ENCODE data around the gene TMEM120B. TPM values are rescaled to one million over a fixed set of nuclear protein-coding genes. Genes with fewer than 3 reads are reported as not detected.
"Not testable (repeated sequence)": the region's sequence is repeated elsewhere in the genome, so short reads cannot be mapped to it uniquely, and the experiment has no call there.

Gene TMEM120B
- total RNA-seq, 2 experiments from 2014 or later: 17.3 TPM

- ChIA-PET CTCF (no interaction called here), POLR2A (no interaction called here)
Observed at GRCh38 chr12:121723200-121723599, 10.6 kb downstream of the TMEM120B start.

DNA sequence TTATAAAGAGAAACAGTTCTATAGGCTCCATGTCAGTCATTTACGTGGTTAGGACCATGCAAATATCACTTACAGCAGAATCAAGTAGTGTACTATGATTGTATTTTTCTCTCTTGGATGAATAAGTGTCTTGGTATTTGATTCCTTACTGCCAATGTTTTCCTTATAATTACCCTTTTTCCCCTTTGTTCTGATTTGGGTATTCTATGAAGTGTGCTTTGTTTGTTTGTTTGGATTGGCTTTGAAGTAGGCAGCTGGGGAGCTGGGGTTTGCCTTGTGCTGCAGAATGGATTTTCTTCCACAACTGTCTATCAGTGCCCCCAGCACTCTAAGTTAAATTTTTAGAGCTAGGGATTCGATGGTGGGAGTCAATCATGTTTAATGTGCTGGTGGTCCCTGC, 12.4 kb downstream of the TMEM120B start:
- CTCF ChIA-PET: no interaction called here
- POLR2A ChIA-PET: no interaction called here

- ChIA-PET POLR2A (no interaction called here), CTCF (no interaction called here)
Observed at GRCh38 chr12:121725423-121725822, 12.9 kb downstream of the TMEM120B start.

- ChIA-PET POLR2A (no interaction called here), CTCF (interaction anchor here (1.5 kb wide), 1 partner anchor 65 kb away, joined by 3 read pairs; no protein-coding TSS in a partner anchor)
Observed at GRCh38 chr12:121729021-121729420, 16.5 kb downstream of the TMEM120B start.

DNA sequence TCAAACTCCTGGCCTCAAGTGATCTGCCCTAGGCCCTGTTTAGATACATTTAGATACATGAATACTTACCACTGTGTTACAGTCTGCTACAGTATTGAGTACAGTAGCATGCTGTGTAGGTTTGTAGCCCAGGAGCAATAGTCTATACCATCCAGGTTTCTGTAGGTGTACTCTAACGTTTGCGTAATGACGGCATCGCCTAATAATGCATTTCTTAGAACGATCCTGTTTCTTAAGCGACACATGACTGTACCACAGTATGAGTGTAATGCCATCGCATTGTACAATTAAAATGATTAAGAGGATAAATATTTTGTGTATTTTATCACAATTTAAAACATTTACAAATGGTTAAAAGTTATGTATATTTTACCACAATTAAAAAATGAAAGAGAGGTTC, 18.9 kb downstream of the TMEM120B start:
- CTCF ChIA-PET: no interaction called here
- POLR2A ChIA-PET: no interaction called here

DNA sequence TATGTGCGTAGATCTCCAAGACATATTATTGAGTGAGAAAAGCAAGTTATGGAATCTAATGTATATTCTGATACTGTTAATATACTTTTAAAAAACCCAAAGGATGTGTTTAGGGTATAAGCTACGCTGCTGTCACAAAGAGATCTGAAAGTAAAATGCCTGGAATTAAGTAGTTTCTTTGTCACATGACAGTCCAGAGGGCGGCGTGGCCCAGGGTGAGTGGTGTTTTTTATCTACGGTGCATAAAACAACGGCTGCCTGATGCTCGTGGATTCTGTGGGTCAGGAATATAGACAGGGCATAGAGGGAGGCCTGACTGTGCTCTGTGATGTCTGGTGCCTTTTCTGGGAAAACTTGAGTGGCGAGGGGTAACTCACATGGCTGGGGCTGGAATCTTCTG, 21.3 kb downstream of the TMEM120B start:
- POLR2A ChIA-PET: no interaction called here
- CTCF ChIA-PET: no interaction called here

- POLR2A ChIA-PET: interaction anchor here (0.7 kb wide), 1 partner anchor 433 kb away, joined by 4 read pairs; no protein-coding TSS in a partner anchor
- CTCF ChIA-PET: no interaction called here
Observed at GRCh38 chr12:121738340-121738858, 25.8 kb downstream of the TMEM120B start.

- ChIA-PET CTCF (interaction anchor here (1.4 kb wide), 1 partner anchor 20 kb away, joined by 3 read pairs; no protein-coding TSS in a partner anchor), POLR2A (no interaction called here)
Observed at GRCh38 chr12:121740847-121741246, 28.3 kb downstream of the TMEM120B start.

DNA sequence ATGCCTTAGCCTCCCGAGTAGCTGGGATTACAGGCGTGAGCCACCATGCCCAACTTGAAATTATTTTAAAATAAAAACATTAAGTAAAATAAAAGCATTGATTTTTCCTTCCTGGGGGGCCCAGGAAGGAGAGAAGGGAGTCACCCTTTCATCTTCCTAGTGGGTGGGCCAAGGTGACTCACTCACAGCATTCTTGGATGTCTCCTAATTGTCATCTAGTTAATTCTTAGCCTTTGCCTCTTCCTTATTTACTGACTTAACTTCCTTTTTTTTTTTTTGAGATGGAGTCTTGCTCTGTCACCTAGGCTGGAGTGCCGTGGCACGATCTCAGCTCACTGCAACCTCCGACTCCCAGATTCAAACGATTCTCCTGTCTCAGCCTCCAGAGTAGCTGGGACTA, 29.2 kb downstream of the TMEM120B start:
- ChIA-PET CTCF (interaction anchor here (1.4 kb wide), 1 partner anchor 21 kb away, joined by 3 read pairs; no protein-coding TSS in a partner anchor), POLR2A (no interaction called here)

DNA sequence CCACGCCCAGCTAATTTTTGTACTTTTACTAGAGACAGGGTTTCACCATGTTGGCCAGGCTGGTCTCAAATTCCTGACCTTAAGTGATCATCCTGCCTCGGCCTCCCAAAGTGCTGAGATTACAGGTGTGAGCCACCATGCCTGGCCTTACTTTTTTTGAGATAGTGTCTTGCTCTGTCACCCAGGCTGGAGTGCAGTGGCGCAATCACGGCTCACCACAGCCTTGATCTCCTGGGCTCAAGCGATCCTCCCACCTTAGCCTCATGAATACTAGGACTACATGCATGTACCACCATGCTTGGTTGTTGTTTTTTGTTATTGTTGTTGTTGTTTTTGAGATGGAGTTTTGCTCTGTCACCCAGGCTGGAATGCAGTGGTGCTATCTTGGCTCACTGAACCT, 33.0 kb downstream of the TMEM120B start:
- CTCF ChIA-PET: not testable (repeated sequence)

DNA sequence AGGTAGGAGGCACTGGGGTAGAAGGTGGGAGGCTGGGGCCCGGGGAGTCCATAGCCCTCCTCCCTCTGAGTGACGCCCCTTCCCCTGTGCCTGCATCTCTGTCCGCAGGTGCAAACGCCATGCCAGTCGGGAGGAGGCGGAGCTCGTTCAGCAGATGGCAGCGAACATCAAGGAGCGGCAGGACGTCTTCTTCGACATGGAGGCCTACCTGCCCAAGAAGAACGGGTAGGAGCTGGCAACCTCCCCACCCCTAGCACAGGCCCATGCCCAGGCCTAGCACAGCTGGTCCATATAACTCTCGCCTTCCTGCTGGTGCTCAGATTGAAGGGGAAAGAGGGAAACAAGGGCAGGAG, 35.6 kb downstream of the TMEM120B start:
- CTCF ChIA-PET: interaction anchor here (1.0 kb wide), 1 partner anchor 27 kb away, joined by 3 read pairs; no protein-coding TSS in a partner anchor
- POLR2A ChIA-PET: no interaction called here

More for the DNA sequence above, 33.0 kb downstream of the TMEM120B start:
- POLR2A ChIA-PET: not testable (repeated sequence)

DNA sequence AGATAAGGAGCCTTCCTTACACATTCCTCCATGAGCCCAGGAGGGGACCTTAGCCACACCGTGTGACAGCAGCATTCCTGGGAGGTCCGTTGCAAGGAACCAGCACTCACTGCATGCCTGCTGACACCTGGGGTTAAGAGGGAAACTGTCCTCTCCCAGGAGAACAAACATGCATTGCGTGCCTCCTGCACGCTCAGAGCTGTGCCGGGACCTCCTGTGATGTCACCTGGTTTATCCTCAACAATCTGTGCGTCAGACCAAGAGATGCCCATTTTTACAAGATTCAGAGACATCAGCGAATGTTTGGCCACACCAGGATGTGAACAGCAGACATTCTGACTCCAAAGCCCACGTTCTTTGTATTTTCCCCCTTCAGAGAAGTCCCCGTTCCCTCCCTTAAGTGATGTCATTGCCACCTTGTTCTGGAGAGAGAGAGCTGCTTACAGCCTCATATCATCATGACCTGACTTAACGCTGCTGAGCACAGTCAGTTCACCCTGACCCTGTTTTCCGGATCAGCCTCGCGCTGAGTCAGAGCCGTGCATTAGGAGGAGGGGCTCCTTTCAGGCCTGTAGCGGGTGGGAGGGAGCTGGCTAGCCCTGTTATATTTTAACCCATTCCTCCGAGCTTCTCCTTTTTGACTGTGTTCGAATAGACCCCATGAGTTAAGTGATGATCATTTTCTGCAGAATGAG, 36.2 kb downstream of the TMEM120B start:
- POLR2A ChIA-PET: interaction anchor here (0.6 to 1.0 kb wide), 2 partner anchors 35 to 1759 kb away, joined by 3 read pairs; no protein-coding TSS in a partner anchor
- CTCF ChIA-PET: interaction anchor here (0.6 to 1.0 kb wide), 3 partner anchors 24 to 386 kb away, joined by 3 read pairs; no protein-coding TSS in a partner anchor

GRCh38 chr12:121749267-121749666, 36.7 kb downstream of the TMEM120B start:
- CTCF ChIA-PET: interaction anchor here (0.6 to 1.0 kb wide), 3 partner anchors 24 to 387 kb away, joined by 3 read pairs; no protein-coding TSS in a partner anchor
- POLR2A ChIA-PET: interaction anchor here (1.0 kb wide), 1 partner anchor 36 kb away, joined by 3 read pairs; no protein-coding TSS in a partner anchor

DNA sequence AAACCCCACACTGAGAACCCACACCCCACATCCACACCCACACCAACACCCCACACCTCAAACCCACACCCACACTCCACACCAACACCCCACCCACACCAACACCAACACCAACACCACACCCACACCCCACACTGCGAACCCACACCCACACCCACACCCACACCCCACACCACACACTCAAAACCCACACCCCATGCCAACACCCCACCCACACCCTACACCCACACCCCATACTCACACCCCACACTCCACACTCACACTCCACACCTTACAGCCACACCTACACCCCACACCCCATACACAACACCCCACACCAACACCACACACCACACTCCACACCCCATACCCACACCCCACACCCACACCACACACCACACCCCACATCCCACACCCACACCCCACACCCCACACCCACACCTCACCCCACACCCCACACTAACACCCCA, 38.0 kb downstream of the TMEM120B start:
- POLR2A ChIA-PET: no interaction called here
- CTCF ChIA-PET: no interaction called here

DNA sequence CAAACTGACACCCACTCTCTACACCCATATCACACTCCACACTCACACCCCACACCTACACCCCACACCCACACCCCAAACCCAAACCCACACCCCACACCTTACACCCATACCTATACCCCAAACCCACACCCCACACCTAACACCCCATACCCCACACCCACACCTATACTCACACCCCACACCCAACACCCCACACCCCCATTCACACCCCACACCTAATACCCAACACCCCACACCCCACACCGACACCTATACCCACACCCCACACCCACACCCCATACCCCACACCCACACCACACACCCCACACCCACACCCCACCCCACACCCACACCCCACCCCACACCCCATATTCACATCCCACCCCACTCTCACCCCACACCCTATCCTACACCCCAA, 38.5 kb downstream of the TMEM120B start:
- POLR2A ChIA-PET: no interaction called here
- CTCF ChIA-PET: interaction anchor here (0.6 kb wide), 1 partner anchor 205 kb away, joined by 3 read pairs; no protein-coding TSS in a partner anchor

DNA sequence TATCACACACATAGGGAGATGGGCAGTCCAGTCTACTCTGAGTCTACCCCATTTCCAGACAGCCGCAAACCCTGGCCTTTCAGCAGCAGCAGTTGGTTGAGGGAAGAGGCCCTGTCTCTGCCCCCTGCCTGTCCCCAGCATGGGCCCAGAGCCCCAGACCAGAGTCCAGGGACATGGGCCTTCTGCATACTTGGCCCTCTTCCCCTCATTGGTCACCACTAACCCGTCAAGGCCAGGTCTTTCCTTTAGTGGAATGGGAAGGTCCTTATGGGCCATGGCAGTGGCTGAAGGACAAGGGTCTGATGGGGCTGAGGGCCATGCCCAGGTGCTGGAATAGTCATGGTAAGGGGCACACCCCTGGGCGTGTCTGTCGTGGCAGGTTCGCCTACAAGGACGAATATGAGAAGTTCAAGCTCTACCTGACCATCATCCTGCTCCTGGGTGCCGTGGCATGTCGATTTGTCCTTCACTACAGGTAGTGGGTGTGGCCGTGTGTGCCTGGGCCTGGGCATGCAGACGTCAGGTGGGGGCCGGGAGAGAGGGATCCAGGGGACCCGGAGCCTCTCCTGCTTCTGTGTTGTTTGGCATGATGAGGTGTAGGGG, 39.3 kb downstream of the TMEM120B start:
- POLR2A ChIA-PET: no interaction called here
- CTCF ChIA-PET: no interaction called here

- ChIA-PET POLR2A (no interaction called here), CTCF (no interaction called here)
Observed at GRCh38 chr12:121753844-121754264, 41.3 kb downstream of the TMEM120B start.

DNA sequence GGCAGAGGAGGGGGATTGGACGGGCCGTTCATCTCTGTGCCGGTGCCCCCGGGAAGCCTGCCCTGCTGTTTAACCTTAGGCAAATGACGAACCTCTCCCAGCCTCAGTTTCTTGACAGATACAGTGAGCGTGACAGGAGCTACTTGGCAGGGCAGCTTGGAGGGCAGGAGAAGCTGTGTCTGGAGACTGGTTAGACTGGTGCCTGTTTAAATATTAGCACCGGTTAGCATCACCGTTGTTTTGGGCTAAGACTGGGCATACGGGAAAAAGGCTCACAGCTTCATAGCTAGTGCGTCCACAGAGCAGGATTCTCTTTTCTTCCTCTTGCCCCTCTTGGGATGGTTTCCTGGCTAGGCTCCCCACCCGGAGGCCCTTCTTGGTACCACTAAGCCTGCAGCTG, 42.3 kb downstream of the TMEM120B start:
- ChIA-PET CTCF (no interaction called here), POLR2A (no interaction called here)

GRCh38 chr12:121755591-121755990, 43.0 kb downstream of the TMEM120B start:
- ChIA-PET CTCF (no interaction called here), POLR2A (no interaction called here)

DNA sequence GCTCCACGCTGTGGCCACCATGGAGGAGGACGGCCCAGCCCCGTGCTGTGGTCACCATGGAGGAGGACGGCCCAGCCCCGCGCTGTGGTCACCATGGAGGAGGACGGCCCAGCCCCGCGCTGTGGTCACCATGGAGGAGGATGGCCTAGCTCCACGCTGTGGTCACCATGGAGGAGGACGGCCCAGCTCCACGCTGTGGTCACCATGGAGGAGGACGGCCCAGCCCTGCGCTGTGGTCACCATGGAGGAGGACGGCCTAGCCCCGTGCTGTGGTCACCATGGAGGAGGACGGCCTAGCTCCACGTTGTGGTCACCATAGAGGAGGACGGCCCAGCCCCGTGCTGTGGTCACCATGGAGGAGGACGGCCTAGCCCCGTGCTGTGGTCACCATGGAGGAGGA, 46.0 kb downstream of the TMEM120B start:
- CTCF ChIA-PET: not testable (repeated sequence)

GRCh38 chr12:121762269-121762668, 49.7 kb downstream of the TMEM120B start:
- CTCF ChIA-PET: no interaction called here
- POLR2A ChIA-PET: interaction anchor here (0.6 to 0.7 kb wide), 2 partner anchors 12 to 66 kb away, joined by 3 to 4 read pairs; no protein-coding TSS in a partner anchor

More for the DNA sequence above, 46.0 kb downstream of the TMEM120B start:
- POLR2A ChIA-PET: not testable (repeated sequence)
